IPS DF 6.9 (cell line): Measurements from ENCODE around the gene RNF149.
"Not testable (repeated sequence)": the region's sequence is repeated elsewhere in the genome, so short reads cannot be mapped to it uniquely, and the experiment has no call there.

Source experiments
- DNase-seq: peaks from one replicate; pipeline ENCODE4 v3.0.0-alpha.2; 2013; ENCODE audit warnings: low read depth, low spot score
- H3K27ac ChIP-seq: one replicate; pipeline ENCODE4 v1.5.1; 2013; ENCODE audit warnings: low read length, control low read depth
- H3K27me3 ChIP-seq: 2 replicates; pipeline ENCODE4 v1.6.1; 2013; ENCODE audit warnings: mild to moderate bottlenecking, low read length; ENCODE audit not compliant: control insufficient read depth, insufficient read depth
- H3K36me3 ChIP-seq: 2 replicates; pipeline ENCODE4 v1.6.1; 2013; ENCODE audit warnings: low read length; ENCODE audit not compliant: control insufficient read depth, insufficient read depth
- H3K4me1 ChIP-seq: 2 replicates; pipeline ENCODE4 v1.6.1; 2013; ENCODE audit warnings: low read length; ENCODE audit not compliant: control insufficient read depth, insufficient read depth
- H3K4me3 ChIP-seq: 2 replicates; pipeline ENCODE4 v1.5.1; 2013; ENCODE audit warnings: mild to moderate bottlenecking, low read length
- H3K9me3 ChIP-seq: 2 replicates; pipeline ENCODE4 v1.6.1; 2013; ENCODE audit warnings: low read length, inconsistent platforms; ENCODE audit not compliant: control insufficient read depth, insufficient read depth
- WGBS: extraction: QIAGEN DNeasy Blood & Tissue Kit; methylation state at CpG from one replicate; pipeline ENCODE4 v1.1.7; 2013; ENCODE audit warnings: mixed read lengths, missing lambda C conversion rate; ENCODE audit not compliant: insufficient read length, insufficient coverage; 5-methylcytosine and 5-hydroxymethylcytosine counted together

The RNF149 gene

GRCh38 chr2:101258804-101259203 is 49.7 kb downstream of the RNF149 start:
- Histone ChIP-seq H3K27ac (no peak overlapping the region), H3K36me3 (peaks cover 3% of the 10 kb centered on the region; the same call in 1 of the 2 replicates), H3K4me3 (no peak overlapping the region), H3K27me3 (no peaks in the 10 kb centered on the region), H3K9me3 (no peaks in the 10 kb centered on the region), H3K4me1 (peaks cover 4% of the 10 kb centered on the region)
- no CpG with 5 or more reads among the region's 8 CpGs for WGBS
- no peak for DNase-seq

- no peaks in the 10 kb centered on the region for H3K9me3 ChIP-seq
- WGBS = no CpG with 5 or more reads among the region's 2 CpGs
- peaks cover 4% of the 10 kb centered on the region for H3K4me1 ChIP-seq
- no peaks in the 10 kb centered on the region; the same call in 1 of the 2 replicates for H3K36me3 ChIP-seq
- DNase-seq = no peak
- H3K27ac ChIP-seq = no peak overlapping the region
- H3K4me3 ChIP-seq = no peak overlapping the region
- H3K27me3 ChIP-seq = no peaks in the 10 kb centered on the region
These were observed 52.2 kb downstream of the RNF149 start for GRCh38 chr2:101256316-101256715.

DNA sequence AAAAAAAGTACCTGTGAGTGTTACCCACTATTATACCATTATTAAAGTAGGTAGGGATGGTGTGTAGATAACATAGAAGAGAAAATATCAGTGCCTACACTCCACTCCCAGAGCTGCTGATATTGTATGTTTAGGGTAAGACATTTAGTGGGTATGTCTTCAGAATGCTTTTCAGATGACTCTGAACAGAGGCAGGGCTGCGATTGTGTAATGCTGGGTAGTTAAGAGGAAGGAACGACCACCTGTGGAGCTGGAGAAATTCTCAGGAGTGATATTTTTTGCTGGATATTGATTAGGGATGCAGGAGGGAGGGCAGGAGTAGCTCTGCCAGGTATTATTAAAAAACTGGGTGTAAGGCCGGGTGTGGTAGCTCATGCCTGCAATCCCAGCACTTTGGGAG is 53.0 kb downstream of the RNF149 start:
- H3K27me3 ChIP-seq = no peaks in the 10 kb centered on the region
- no peaks in the 10 kb centered on the region; the same call in 1 of the 2 replicates for H3K36me3 ChIP-seq
- WGBS = no CpG with 5 or more reads among the region's 3 CpGs
- peaks cover 4% of the 10 kb centered on the region for H3K4me1 ChIP-seq
- DNase-seq = no peak
- no peak overlapping the region for H3K4me3 ChIP-seq
- no peaks in the 10 kb centered on the region for H3K9me3 ChIP-seq
- no peak overlapping the region for H3K27ac ChIP-seq

GRCh38 chr2:101253703-101254450 is 54.6 kb downstream of the RNF149 start:
- H3K36me3 ChIP-seq = no peaks in the 10 kb centered on the region
- H3K27me3 ChIP-seq = no peaks in the 10 kb centered on the region
- no peak for DNase-seq
- no peaks in the 10 kb centered on the region for H3K9me3 ChIP-seq
- H3K4me1 ChIP-seq = peaks cover 4% of the 10 kb centered on the region
- no peak overlapping the region for H3K27ac ChIP-seq
- no CpG with 5 or more reads among the region's 17 CpGs for WGBS
- H3K4me3 ChIP-seq = peak overlapping the region; percentile 87

DNA sequence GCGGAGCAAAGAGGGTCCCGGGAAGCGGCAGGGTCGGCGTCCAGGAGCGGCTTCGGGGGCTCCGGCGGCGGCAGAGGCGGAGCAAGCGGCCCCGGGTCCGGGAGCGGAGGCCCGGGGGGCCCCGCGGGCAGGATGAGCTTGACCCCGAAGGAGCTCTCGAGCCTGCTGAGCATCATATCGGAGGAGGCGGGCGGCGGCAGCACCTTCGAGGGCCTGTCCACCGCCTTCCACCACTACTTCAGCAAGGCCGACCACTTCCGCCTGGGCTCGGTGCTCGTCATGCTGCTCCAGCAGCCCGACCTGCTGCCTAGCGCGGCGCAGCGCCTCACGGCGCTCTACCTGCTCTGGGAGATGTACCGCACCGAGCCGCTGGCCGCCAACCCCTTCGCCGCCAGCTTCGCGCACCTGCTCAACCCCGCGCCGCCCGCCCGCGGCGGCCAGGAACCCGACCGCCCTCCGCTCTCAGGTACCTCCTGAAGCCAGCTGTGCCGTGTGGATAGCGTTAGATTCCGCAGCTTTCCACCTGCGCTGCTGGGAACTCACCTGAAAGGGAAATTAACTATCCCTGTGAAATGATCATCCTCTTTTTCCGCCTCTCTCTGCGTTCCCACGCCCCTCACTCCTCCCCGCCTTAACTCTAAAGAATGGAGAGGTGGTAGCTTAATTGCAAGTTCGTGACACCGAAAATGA is 55.3 kb downstream of the RNF149 start:
- peaks cover 4% of the 10 kb centered on the region for H3K4me1 ChIP-seq
- WGBS = no CpG with 5 or more reads among the region's 65 CpGs
- H3K36me3 ChIP-seq = no peaks in the 10 kb centered on the region
- H3K27ac ChIP-seq = no peak overlapping the region
- no peaks in the 10 kb centered on the region for H3K9me3 ChIP-seq
- DNase-seq = no peak
- peak overlapping the region; percentile 87 for H3K4me3 ChIP-seq
- H3K27me3 ChIP-seq = no peaks in the 10 kb centered on the region

DNA sequence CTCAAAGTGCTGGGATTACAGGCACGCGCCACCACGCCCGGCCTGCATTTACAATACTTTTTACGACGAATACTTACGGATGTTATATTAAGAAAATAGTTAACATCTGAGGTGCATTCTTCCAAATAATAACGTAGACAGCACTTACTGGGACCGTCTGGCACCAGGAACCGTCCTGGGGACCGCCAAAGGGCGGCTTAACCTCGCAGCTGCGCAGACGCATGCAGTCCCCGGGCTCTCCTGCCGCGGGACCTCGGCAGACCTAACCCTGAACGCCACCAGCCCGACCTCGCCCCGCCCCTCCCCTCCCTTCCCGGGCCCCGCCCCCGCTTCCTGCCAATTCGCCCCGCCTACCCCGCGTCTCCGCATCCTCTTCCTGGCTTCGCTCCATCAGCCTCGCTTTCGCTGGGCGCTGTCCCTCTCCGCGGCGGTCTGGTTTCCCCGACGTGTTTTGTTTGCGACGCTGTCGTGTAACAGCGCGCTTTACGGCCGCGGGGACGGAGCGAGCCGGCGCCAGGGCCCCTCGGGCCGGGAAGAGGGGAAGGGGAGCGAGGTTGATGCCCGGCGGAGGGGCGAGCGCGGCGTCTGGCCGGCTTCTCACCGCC is 56.0 kb downstream of the RNF149 start, which contains the start of gene CNOT11:
Gene CNOT11, plus strand, starts transcription at position 479 of the 605 bp plus-strand sequence. Its CDS starts 79 bp downstream, at position 558.
- peaks cover 4% of the 10 kb centered on the region for H3K4me1 ChIP-seq

DNA sequence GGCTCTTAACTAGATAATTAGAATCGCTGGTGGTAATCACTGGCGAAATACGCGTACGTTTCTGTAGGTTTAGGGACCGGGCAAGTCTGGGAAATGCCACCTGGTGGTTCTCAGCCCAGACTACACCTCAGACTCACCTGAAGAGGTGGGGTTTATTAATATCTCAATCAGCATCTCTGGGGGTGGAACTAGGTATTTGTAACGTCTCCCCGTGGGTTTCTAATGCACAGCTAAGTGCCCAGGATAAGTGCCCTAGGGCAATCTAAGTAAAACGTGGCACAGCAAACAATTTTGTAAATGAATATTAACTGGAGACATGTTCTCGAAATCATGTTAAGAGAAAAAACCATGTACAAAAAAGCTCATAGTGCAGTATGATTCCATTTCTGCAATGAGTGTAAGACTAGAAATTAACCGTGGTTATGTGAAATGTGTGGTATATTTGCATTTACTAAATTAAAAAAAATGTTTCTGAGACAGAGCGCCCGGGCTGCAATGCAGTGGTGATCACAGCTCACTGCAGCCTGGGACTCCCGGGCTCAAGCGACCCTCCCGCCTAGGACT is 56.6 kb downstream of the RNF149 start:
- peaks cover 4% of the 10 kb centered on the region for H3K4me1 ChIP-seq
- DNase-seq = no peak
- WGBS = no CpG with 5 or more reads among the region's 16 CpGs
- no peak overlapping the region for H3K27ac ChIP-seq
- H3K9me3 ChIP-seq = no peaks in the 10 kb centered on the region
- H3K27me3 ChIP-seq = no peaks in the 10 kb centered on the region
- no peaks in the 10 kb centered on the region for H3K36me3 ChIP-seq
- H3K4me3 ChIP-seq = peak overlapping the region; percentile 76; the same call in 1 of the 2 replicates

More for the DNA sequence above, 56.0 kb downstream of the RNF149 start, which contains the start of gene CNOT11:
- H3K27ac ChIP-seq = no peak within 1 kb of the TSS
- DNase-seq = peak; percentile 96
- WGBS = no CpG with 5 or more reads among the region's 63 CpGs
- no peaks in the 10 kb centered on the region for H3K9me3 ChIP-seq
- no peaks in the 10 kb centered on the region for H3K27me3 ChIP-seq
- no peaks in the 10 kb centered on the region for H3K36me3 ChIP-seq
- peak within 1 kb of the TSS; percentile 87 for H3K4me3 ChIP-seq

DNA sequence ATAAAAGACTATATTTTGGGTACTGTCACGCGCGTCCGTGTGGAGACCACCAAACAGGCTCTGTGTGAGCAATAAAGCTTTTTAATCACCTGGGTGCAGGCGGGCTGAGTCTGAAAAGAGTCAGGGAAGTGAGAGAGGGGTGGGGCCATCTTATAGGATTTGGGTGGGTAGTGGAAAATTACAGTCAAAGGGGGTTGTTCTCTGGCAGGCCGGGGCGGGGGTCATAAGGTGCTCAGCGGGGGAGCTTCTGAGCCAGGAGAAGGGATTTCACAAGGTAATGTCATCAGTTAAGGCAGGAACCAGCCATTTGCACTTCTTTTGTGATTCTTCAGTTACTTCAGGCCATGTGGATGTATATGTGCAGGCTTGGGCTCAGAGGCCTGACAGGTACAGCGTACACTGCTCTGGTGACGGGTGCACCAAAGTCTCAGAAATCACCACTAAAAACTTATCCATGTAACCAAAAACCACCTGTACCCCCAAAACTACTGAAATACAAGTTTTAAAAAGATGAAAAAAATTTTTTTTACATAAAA is 57.2 kb downstream of the RNF149 start:
- not testable (repeated sequence) for H3K27ac ChIP-seq, H3K4me1 ChIP-seq, H3K9me3 ChIP-seq, H3K4me3 ChIP-seq, DNase-seq, H3K27me3 ChIP-seq, H3K36me3 ChIP-seq
- WGBS = no CpG with 5 or more reads among the region's 10 CpGs

GRCh38 chr2:101249826-101250225 is 58.7 kb downstream of the RNF149 start:
- WGBS = no CpG with 5 or more reads among the region's 5 CpGs

DNA sequence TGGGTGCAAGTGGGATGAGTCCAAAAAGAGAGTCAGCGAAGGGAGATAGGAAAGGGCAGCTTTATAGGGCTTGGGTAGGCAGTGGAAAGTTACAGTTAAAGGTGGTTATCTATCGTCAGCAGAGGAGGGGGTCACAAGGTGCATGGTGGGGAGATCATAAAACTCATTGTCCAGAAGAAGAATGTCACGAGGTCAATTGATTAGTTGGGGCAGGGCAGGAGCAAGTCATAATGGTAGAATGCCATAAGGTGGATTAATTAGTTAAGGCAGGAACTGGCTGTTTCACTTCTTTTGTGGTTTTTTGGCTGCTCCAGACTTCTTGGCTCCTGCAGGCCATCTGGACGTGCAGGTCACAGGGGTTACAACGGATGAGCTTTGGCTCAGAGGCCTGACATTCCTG is 59.7 kb downstream of the RNF149 start:
- not testable (repeated sequence) for H3K36me3 ChIP-seq, H3K27me3 ChIP-seq, H3K4me3 ChIP-seq, DNase-seq, H3K27ac ChIP-seq, H3K4me1 ChIP-seq, H3K9me3 ChIP-seq
- no CpG with 5 or more reads among the region's 5 CpGs for WGBS

More at GRCh38 chr2:101249826-101250225, 58.7 kb downstream of the RNF149 start:
- H3K27ac ChIP-seq = no peak overlapping the region
- H3K36me3 ChIP-seq = no peaks in the 10 kb centered on the region
- H3K4me1 ChIP-seq = peaks cover 4% of the 10 kb centered on the region
- no peak overlapping the region for H3K4me3 ChIP-seq
- no peak for DNase-seq
- no peaks in the 10 kb centered on the region for H3K27me3 ChIP-seq
- no peaks in the 10 kb centered on the region for H3K9me3 ChIP-seq
